ENCODE measurements around the gene NDUFAF5.

DNA sequence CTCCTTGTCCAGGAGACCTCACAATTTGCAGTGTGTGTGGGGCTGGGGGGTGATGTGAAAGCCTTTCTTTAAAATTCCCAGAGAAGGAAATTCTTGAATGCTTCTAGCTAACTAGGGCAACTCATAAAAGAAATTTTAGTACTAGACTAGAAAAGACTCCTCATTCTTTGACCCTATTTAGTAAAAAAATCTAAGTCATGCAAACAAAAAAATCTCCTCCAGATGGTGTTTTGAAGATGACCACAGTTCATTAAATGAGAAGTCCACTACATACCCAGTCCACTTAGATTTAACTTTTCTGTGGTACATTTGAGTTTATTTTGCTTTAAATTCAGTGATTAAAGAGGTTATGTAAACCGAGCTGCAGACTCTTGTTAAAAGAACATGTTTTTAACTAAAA lies 67.5 kb downstream of the NDUFAF5 start:
- TF ChIP-seq, protein P1, sequence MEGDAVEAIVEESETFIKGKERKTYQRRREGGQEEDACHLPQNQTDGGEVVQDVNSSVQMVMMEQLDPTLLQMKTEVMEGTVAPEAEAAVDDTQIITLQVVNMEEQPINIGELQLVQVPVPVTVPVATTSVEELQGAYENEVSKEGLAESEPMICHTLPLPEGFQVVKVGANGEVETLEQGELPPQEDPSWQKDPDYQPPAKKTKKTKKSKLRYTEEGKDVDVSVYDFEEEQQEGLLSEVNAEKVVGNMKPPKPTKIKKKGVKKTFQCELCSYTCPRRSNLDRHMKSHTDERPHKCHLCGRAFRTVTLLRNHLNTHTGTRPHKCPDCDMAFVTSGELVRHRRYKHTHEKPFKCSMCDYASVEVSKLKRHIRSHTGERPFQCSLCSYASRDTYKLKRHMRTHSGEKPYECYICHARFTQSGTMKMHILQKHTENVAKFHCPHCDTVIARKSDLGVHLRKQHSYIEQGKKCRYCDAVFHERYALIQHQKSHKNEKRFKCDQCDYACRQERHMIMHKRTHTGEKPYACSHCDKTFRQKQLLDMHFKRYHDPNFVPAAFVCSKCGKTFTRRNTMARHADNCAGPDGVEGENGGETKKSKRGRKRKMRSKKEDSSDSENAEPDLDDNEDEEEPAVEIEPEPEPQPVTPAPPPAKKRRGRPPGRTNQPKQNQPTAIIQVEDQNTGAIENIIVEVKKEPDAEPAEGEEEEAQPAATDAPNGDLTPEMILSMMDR (IDR thresholded peaks at IDR 0.05), result no peak
- TF ChIP-seq POLR2A (IDR thresholded peaks at IDR 0.05), result no peak

Data from tibial nerve (tissue), 3 donors.